ENCODE results near the gene SLC16A1.

GRCh38 chr1:112982853-112983536 is 27.0 kb upstream of the SLC16A1 start:
- no peak for TF ChIP-seq CTCF (IDR thresholded peaks at IDR 0.05; ENCODE audit: low read depth, low read length, missing input control)
- TF ChIP-seq RAD21 (IDR thresholded peaks at IDR 0.05): no peak
- TF ChIP-seq JUND (IDR thresholded peaks at IDR 0.05): no peak
- TF ChIP-seq YY1 (IDR thresholded peaks at IDR 0.05): no peak
- TF ChIP-seq HNF4G (IDR thresholded peaks at IDR 0.05): no peak
